DND-41 (cell line): ENCODE results near the gene MAGI1.

Experiments
- ATAC-seq: fragments of 200-7000 bp; cut with Tn5 transposase; 3 replicates; pipeline ENCODE4 v1.9.1; 2021; ENCODE audit warnings: low read depth; ENCODE audit not compliant: insufficient read depth
- DNase-seq: peaks from one replicate; pipeline ENCODE4 v3.0.0-alpha.2; 2020
- H2AFZ ChIP-seq: 2 replicates; pipeline ENCODE4 v1.6.0; 2012; ENCODE audit warnings: low read depth, low read length
- H3K27ac ChIP-seq: 2 replicates; pipeline ENCODE4 v1.5.1; 2012; ENCODE audit warnings: low read length, inconsistent platforms
- H3K27me3 ChIP-seq: fragments of 200-600 bp; sonication (generic); 2 replicates; pipeline ENCODE4 v1.6.0; 2012; ENCODE audit warnings: low read length, mild to moderate bottlenecking, inconsistent platforms; ENCODE audit not compliant: insufficient read depth, poor library complexity
- H3K36me3 ChIP-seq: 2 replicates; pipeline ENCODE4 v1.5.1; 2012; ENCODE audit warnings: low read length, inconsistent platforms; ENCODE audit not compliant: insufficient read depth
- H3K4me1 ChIP-seq: 2 replicates; pipeline ENCODE4 v1.5.1; 2012; ENCODE audit warnings: mild to moderate bottlenecking, low read length; ENCODE audit not compliant: insufficient read depth
- H3K4me2 ChIP-seq: 2 replicates; pipeline ENCODE4 v1.6.0; 2012; ENCODE audit warnings: mild to moderate bottlenecking, moderate library complexity, low read length, inconsistent platforms; ENCODE audit not compliant: insufficient read depth
- H3K4me3 ChIP-seq, 2 experiments: fragments of 200-600 bp in 1 of 2; shearing (Covaris generic) in 1 of 2; 2 replicates each; pipeline ENCODE4 v1.5.1; 2012 to 2016; ENCODE audit warnings: inconsistent platforms in 2 of 2, low read length in 2 of 2, mild to moderate bottlenecking in 2 of 2, low read depth in 1 of 2, moderate library complexity in 1 of 2
- H3K79me2 ChIP-seq: 2 replicates; pipeline ENCODE4 v1.6.0; 2012; ENCODE audit warnings: low read length, inconsistent platforms; ENCODE audit not compliant: insufficient read depth
- H3K9ac ChIP-seq: 2 replicates; pipeline ENCODE4 v1.6.0; 2012; ENCODE audit warnings: low read depth, mild to moderate bottlenecking, inconsistent platforms, low read length, moderate library complexity
- H3K9me3 ChIP-seq: 2 replicates; pipeline ENCODE4 v1.5.1; 2012; ENCODE audit warnings: low read length, moderate library complexity, mild to moderate bottlenecking, inconsistent platforms; ENCODE audit not compliant: insufficient read depth, severe bottlenecking
- H4K20me1 ChIP-seq: 2 replicates; pipeline ENCODE4 v1.6.0; 2012; ENCODE audit warnings: low read length; ENCODE audit not compliant: insufficient read depth
- CTCF ChIP-seq: IDR thresholded peaks from 2 replicates; pipeline ENCODE4 v1.5.1; 2012; ENCODE audit warnings: borderline replicate concordance, low read length, moderate library complexity, mild to moderate bottlenecking; ENCODE audit not compliant: poor library complexity, severe bottlenecking; ENCODE audit errors: extremely low read depth
- EZH2 ChIP-seq: IDR thresholded peaks from 3 replicates; pipeline ENCODE4 v1.6.1; 2012; ENCODE audit warnings: borderline replicate concordance, low read depth, mild to moderate bottlenecking, moderate library complexity, low read length, inconsistent platforms; ENCODE audit not compliant: severe bottlenecking

MAGI1 gene

GRCh38 chr3:65746848-65747247, 291.9 kb downstream of the MAGI1 start:
- Histone ChIP-seq H3K27ac (no peak overlapping the region), H3K36me3 (no peaks in the 10 kb centered on the region), H3K9me3 (no peaks in the 10 kb centered on the region), H4K20me1 (no peaks in the 10 kb centered on the region), H3K4me1 (no peaks in the 10 kb centered on the region), H3K27me3 (no peaks in the 10 kb centered on the region), H3K4me2 (no peak overlapping the region), H3K79me2 (no peaks in the 10 kb centered on the region), H3K4me3 (no peak overlapping the region), H3K9ac (no peak overlapping the region), H2AFZ (no peak overlapping the region)
- TF ChIP-seq EZH2 (no peak), CTCF (no peak)
- ATAC-seq: no peak
- DNase-seq: no peak

- TF ChIP-seq EZH2 (no peak), CTCF (no peak)
- no peak overlapping the region for H3K27ac ChIP-seq
- H3K9ac ChIP-seq: no peak overlapping the region
- H3K4me2 ChIP-seq: no peak overlapping the region
- no peaks in the 10 kb centered on the region for H3K9me3 ChIP-seq
- no peak overlapping the region for H2AFZ ChIP-seq
- no peaks in the 10 kb centered on the region for H3K27me3 ChIP-seq
- no peaks in the 10 kb centered on the region for H4K20me1 ChIP-seq
- DNase-seq (no peak), ATAC-seq (no peak)
- H3K4me1 ChIP-seq: no peaks in the 10 kb centered on the region
- H3K36me3 ChIP-seq: no peaks in the 10 kb centered on the region
- no peaks in the 10 kb centered on the region for H3K79me2 ChIP-seq
- no peak overlapping the region for H3K4me3 ChIP-seq
These were observed 293.4 kb downstream of the MAGI1 start for GRCh38 chr3:65745306-65745705.

- Histone ChIP-seq H3K36me3 (no peaks in the 10 kb centered on the region), H3K4me1 (no peaks in the 10 kb centered on the region), H4K20me1 (no peaks in the 10 kb centered on the region), H3K4me2 (no peak overlapping the region), H3K4me3 (no peak overlapping the region), H3K27me3 (no peaks in the 10 kb centered on the region), H3K9me3 (no peaks in the 10 kb centered on the region), H3K9ac (no peak overlapping the region), H3K79me2 (no peaks in the 10 kb centered on the region), H2AFZ (no peak overlapping the region), H3K27ac (no peak overlapping the region)
- no peak for TF ChIP-seq CTCF
- TF ChIP-seq EZH2: no peak
- ATAC-seq (no peak), DNase-seq (no peak)
These were observed 295.8 kb downstream of the MAGI1 start for GRCh38 chr3:65742914-65743313.

- Histone ChIP-seq H2AFZ (no peak overlapping the region), H3K79me2 (no peaks in the 10 kb centered on the region), H4K20me1 (no peaks in the 10 kb centered on the region), H3K4me1 (no peaks in the 10 kb centered on the region), H3K27me3 (no peaks in the 10 kb centered on the region), H3K9me3 (no peaks in the 10 kb centered on the region), H3K36me3 (no peaks in the 10 kb centered on the region), H3K27ac (no peak overlapping the region), H3K4me2 (no peak overlapping the region), H3K9ac (no peak overlapping the region), H3K4me3 (no peak overlapping the region)
- DNase-seq (no peak), ATAC-seq (no peak)
- no peak for TF ChIP-seq CTCF
- TF ChIP-seq EZH2: no peak
These were observed 297.2 kb downstream of the MAGI1 start for GRCh38 chr3:65741540-65741939.
